Spinal cord (tissue), 10 donors: Measurements from ENCODE around the gene CXCL5. TPM values are rescaled to one million over a fixed set of nuclear protein-coding genes. Genes with fewer than 3 reads are reported as not detected.
"Not testable (repeated sequence)": the region's sequence is repeated elsewhere in the genome, so short reads cannot be mapped to it uniquely, and the experiment has no call there.

Source experiments
- DNase-seq, 6 donors: peaks; one replicate each; pipeline versions ENCODE4 v3.0.0 to v3.0.0-alpha.2; 2013 to 2015; ENCODE audit warnings: low spot score in 6 of 6, low read depth in 4 of 6
- H3K27ac ChIP-seq: one replicate; pipeline ENCODE4 v1.5.1; 2013; ENCODE audit warnings: low read depth, low read length, control low read depth
- H3K27me3 ChIP-seq: one replicate; pipeline ENCODE4 v1.6.1; 2013; ENCODE audit warnings: low read length; ENCODE audit not compliant: control insufficient read depth, insufficient read depth
- H3K36me3 ChIP-seq: one replicate; pipeline ENCODE4 v1.6.1; 2013; ENCODE audit warnings: low read length; ENCODE audit not compliant: control insufficient read depth, insufficient read depth
- H3K4me1 ChIP-seq: one replicate; pipeline ENCODE4 v1.6.1; 2013; ENCODE audit warnings: low read length; ENCODE audit not compliant: control insufficient read depth, insufficient read depth
- H3K4me3 ChIP-seq: one replicate; pipeline ENCODE4 v1.5.1; 2013; ENCODE audit warnings: low read depth, low read length, control low read depth
- H3K9me3 ChIP-seq: one replicate; pipeline ENCODE4 v1.6.1; 2013; ENCODE audit warnings: low read length; ENCODE audit not compliant: control insufficient read depth, insufficient read depth
- WGBS: methylation state at CpG from one replicate; pipeline ENCODE4 v1.1.5; 2013; ENCODE audit warnings: missing lambda C conversion rate; ENCODE audit not compliant: insufficient coverage; 5-methylcytosine and 5-hydroxymethylcytosine counted together
- polyA plus RNA-seq, 2 donors: library from polyadenylated mRNA; unstranded; fragments of 120-200 nt; gene quantifications; one replicate each; pipeline ENCODE4 v1.2.1, GENCODE V29; 2013; ENCODE audit not compliant: insufficient read length in 2 of 2
- small RNA-seq: library from RNA; depleted of rRNA; stranded (forward); fragments of <200 nt; gene quantifications from one replicate; pipeline ENCODE3, GENCODE V24; 2014; ENCODE audit warnings: low replicate concordance
- total RNA-seq, 2 donors: library from RNA; depleted of rRNA in 1 of 2; stranded (reverse); fragments of 120-200 nt in 1 of 2; fragments of >200 nt in 1 of 2; gene quantifications; one replicate each; pipeline versions ENCODE4 v1.2.3 to v1.2.4, GENCODE V29; 2013 to 2014
- donor health status: healthy.

The CXCL5 gene
- total and polyA plus RNA-seq, 4 donors = 0.33 to 1.9 (median 0.79) TPM

DNA sequence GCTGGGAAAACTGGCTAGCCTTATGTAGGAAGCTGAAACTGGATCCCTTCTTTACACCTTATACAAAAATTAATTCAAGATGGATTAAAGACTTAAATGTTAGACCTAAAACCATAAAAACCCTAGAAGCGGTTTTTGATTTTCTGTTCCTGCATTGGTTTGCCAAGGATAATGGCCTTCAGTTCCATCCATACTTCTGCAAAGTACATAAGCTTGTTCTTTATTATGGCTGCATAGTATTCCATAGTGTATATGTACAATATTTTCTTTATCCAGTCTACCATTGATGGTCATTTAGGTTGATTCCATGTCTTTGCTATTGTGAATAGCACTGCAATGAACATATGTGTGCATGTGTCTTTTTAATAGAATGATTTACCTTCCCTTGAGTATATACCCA lies 39.4 kb downstream of the CXCL5 start:
- not testable (repeated sequence) for H3K9me3 ChIP-seq, DNase-seq, H3K27me3 ChIP-seq, H3K27ac ChIP-seq, H3K4me3 ChIP-seq, H3K4me1 ChIP-seq, H3K36me3 ChIP-seq
- WGBS = no CpG with 5 or more reads among the region's 1 CpG

DNA sequence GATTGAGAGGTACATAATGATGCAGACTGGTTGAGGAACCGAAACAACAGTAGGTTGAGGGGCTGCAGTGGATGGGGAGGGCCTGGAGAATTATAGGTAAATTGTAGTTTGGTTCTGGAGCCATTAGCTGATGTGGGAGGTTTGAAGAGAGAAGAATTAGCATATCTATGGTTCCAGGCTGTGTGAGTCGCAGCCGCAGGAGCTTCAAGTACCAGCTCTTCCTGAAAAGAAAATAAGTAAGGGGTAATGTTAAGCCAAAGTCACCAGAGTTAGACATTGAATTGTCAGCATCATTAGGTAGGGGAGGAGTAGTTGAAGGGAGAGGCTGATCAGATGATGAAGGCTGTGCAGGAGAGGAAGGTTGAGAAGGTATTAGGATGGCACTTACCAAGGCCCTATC lies 46.1 kb downstream of the CXCL5 start:
- H3K36me3 ChIP-seq = no peaks in the 10 kb centered on the region
- WGBS = 83% methylated on average over 3 of the region's 3 CpGs
- no peak for DNase-seq

DNA sequence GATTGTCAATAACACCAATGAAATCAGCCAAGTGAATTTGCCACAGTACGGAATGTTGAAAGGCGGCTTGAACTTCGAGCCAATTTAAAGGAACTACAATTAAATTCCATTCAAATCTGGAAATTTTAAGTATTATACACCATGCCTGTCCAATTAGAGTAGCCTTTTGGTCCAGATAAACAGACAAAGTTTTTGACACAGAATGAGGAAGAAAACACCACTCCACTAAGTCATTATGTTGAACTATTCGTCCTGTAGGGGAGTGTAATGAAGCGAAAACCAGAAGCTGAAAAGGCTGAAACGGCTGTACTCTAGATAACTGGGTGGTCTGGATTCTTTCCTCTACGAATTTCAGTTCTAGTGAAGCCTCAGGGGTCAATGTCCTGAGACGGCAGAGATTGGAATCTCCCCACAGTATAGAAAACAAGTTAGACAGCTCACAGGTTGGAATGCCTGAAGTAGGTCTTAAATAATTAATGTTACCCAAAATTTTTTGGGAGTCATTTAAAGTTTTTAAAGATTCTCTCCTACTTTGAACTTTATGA lies 48.0 kb downstream of the CXCL5 start:
- not testable (repeated sequence) for H3K27me3 ChIP-seq, H3K9me3 ChIP-seq, H3K36me3 ChIP-seq, H3K27ac ChIP-seq, DNase-seq, H3K4me1 ChIP-seq, H3K4me3 ChIP-seq
- WGBS = 20% methylated on average over 1 of the region's 8 CpGs

More for the DNA sequence above, 46.1 kb downstream of the CXCL5 start:
- Histone ChIP-seq H3K4me1 (no peaks in the 10 kb centered on the region), H3K27ac (no peak overlapping the region), H3K27me3 (no peaks in the 10 kb centered on the region), H3K4me3 (no peak overlapping the region), H3K9me3 (peaks cover 2% of the 10 kb centered on the region)

DNA sequence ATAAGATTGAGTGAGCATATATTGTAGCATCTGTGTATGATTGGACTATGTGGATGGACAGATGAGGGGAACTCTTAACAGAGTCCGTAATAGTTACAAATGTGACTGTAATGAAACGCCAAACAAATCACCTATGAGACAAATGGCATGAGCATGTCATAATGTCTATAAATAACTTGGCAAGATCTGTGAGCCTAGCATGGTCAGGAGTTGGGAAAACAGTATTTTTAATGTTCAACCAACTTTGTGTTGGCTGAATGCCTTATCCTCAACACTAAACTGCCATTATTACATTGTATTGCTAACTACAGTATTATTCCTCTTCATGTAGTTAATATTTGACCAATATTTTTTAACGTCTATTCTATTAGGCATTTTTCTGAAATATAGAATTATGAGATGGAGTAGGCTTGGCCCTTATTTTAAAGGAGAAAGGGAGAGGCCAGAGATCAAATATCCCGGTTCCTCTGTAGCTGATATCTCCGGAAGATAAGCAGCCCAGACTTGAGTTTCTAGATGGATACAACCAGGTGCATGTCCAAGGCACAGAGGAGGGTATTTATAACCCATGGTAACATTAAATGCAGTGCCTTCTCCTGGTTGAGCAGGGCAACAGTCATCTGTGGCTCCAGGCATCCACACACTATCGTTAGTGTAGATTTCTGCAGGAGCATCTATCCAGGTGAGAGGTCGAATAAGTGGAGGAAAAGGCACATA lies 49.3 kb downstream of the CXCL5 start:
- Histone ChIP-seq H3K36me3 (no peaks in the 10 kb centered on the region), H3K27ac (no peak overlapping the region), H3K4me3 (no peak overlapping the region), H3K27me3 (peaks cover 13% of the 10 kb centered on the region), H3K4me1 (no peaks in the 10 kb centered on the region), H3K9me3 (no peaks in the 10 kb centered on the region)
- WGBS = 100% methylated on average over 3 of the region's 7 CpGs
- no peak for DNase-seq

DNA sequence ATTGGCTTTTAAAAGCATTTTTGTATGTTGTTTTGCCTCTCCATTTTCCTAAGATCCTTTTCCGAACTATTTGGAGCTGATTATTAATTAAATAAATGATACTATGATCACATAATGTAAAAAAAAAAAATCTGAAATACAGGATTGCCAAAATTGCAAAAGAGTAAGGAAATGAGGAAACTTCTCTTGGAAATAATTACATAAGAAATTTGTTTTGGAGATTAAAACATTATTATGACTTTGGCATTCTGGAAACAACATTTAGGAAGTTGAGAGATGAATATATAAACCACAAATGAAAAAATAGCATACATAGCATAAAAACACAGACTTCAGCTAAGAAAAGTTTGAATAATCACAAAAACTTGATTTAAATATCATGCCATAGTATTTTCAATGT lies 50.2 kb downstream of the CXCL5 start:
- H3K4me1 ChIP-seq = no peaks in the 10 kb centered on the region
- no peak overlapping the region for H3K4me3 ChIP-seq
- H3K27me3 ChIP-seq = peaks cover 21% of the 10 kb centered on the region
- WGBS = no CpG with 5 or more reads among the region's 1 CpG
- H3K36me3 ChIP-seq = no peaks in the 10 kb centered on the region
- no peaks in the 10 kb centered on the region for H3K9me3 ChIP-seq
- DNase-seq = no peak
- no peak overlapping the region for H3K27ac ChIP-seq

DNA sequence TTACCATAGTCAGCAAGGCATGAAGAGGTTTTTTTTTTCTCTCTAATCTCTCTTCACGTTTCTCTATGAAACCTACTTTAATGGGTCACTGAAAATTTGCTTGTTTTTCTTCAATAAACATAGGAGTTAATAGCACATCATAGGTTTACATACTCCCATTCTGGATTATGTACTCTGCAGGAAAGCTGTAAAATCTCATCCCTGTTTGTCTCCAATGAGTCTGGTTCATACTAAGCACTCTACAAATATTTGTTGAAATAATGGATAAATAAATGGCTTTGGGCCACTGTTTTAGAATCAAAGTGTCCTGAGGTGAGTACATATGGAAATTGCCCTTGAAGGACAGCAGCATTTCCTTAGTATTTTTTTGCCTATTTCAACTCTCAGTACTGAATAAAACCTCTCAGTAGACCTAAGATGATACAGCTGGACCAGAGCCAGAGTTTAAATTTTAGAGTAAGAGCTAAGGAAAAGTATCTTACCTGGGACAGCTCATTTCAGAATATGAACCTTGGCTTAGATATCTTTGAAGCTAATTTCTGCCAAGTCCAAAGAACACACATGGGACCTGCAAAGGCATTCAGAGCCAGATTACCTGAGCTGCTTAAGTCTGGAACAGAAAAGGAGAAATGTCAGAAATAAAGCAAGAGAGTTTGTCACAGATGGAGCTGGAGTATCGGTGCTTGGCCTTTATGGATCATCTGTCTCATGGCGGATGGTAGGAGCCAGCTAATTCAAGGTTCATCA lies 51.1 kb downstream of the CXCL5 start:
- H3K4me3 ChIP-seq = no peak overlapping the region
- no peak overlapping the region for H3K27ac ChIP-seq
- no peaks in the 10 kb centered on the region for H3K36me3 ChIP-seq
- peak in 1 of 6 donors; percentile 24 for DNase-seq
- H3K9me3 ChIP-seq = no peaks in the 10 kb centered on the region
- no peaks in the 10 kb centered on the region for H3K4me1 ChIP-seq
- H3K27me3 ChIP-seq = peaks cover 26% of the 10 kb centered on the region
- WGBS = 100% methylated on average over 2 of the region's 3 CpGs

DNA sequence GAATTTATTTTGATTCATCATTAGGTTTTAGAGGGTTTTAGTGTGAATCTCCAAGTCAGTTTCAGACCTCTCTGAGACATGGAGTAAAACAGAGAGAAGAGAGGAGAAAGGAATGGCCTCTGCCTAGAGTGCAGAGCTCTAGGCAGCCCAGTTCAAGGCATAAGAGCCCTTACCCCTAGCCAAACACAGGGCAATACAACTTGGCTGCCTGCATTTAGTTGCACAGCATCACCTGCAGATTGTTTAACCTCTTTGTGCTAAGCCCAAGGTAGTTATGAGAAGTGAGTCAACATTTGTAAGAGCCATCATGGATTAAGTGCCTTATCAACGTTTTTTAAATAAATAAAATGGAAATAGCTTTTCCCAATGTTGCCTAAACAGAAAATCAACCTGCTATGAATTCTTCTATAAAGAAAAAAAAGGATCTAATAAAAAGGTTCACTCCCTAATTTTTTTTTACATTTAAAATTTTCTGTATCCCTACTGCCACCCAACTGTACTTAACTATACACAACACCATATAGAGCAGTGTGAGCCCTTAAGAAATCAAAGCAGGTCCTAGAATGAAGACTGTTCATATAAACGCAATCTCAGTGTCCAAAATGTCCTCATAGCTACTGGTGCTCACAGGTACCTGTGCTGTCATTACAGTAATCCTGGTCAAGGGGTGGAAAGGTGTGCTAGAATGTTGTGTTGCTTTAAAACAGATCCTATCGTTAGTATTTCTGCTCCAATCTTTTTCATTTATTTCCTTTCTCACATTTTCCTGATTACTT lies 52.6 kb downstream of the CXCL5 start:
- no CpG with 5 or more reads among the region's 3 CpGs for WGBS

More for the DNA sequence above, 52.6 kb downstream of the CXCL5 start:
- no peaks in the 10 kb centered on the region for H3K9me3 ChIP-seq
- no peak overlapping the region for H3K27ac ChIP-seq
- no peak for DNase-seq
- no peak overlapping the region for H3K4me3 ChIP-seq
- peaks cover 26% of the 10 kb centered on the region for H3K27me3 ChIP-seq
- no peaks in the 10 kb centered on the region for H3K4me1 ChIP-seq
- H3K36me3 ChIP-seq = no peaks in the 10 kb centered on the region

Small RNA genes within 50 kb of the gene (small RNA-seq; reads per million reads assigned to genes)
- not detected for gene RN7SL218P

Other genes starting within 250 kb of the CXCL5 start
- 1 to 10 TPM in 1 of 2 donors, under 1 TPM in 1; 0.79 to 2.9 TPM for gene CXCL6, start 162.0 kb downstream of the CXCL5 start, total RNA-seq
- 1 to 10 TPM; 1.4 to 1.5 TPM for gene CXCL6, start 162.0 kb downstream of the CXCL5 start, polyA plus RNA-seq
- 1 to 10 TPM in 1 of 2 donors, under 1 TPM in 1; 0.89 to 4.2 TPM for gene PF4V1, start 145.4 kb downstream of the CXCL5 start, total RNA-seq
- gene PF4V1, start 145.4 kb downstream of the CXCL5 start, polyA plus RNA-seq = 1 to 10 TPM in 1 of 2 donors, not detected in 1; 1.3 TPM
- gene CXCL1, start 129.3 kb downstream of the CXCL5 start, total RNA-seq = 1 to 10 TPM; 1.9 to 4.8 TPM
- 1 to 10 TPM; 1.2 to 1.4 TPM for gene CXCL1, start 129.3 kb downstream of the CXCL5 start, polyA plus RNA-seq
- 1 to 10 TPM; 1.8 to 2.1 TPM for gene PF4, start 16.6 kb downstream of the CXCL5 start, total RNA-seq
- 1 to 10 TPM; 1.1 to 2.3 TPM for gene PF4, start 16.6 kb downstream of the CXCL5 start, polyA plus RNA-seq
- gene PPBP, start 10.5 kb downstream of the CXCL5 start, total RNA-seq = 10 to 100 TPM in 1 of 2 donors, 1 to 10 TPM in 1; 8.6 to 17.8 TPM
- gene PPBP, start 10.5 kb downstream of the CXCL5 start, polyA plus RNA-seq = 1 to 10 TPM; 2.6 to 3.9 TPM
- gene CXCL3, start 40.0 kb upstream of the CXCL5 start, total RNA-seq = 1 to 10 TPM in 1 of 2 donors, under 1 TPM in 1; 0.50 to 1.7 TPM
- gene CXCL3, start 40.0 kb upstream of the CXCL5 start, polyA plus RNA-seq = 1 to 10 TPM; 1.7 to 2.2 TPM
- gene CXCL2, start 100.5 kb upstream of the CXCL5 start, total RNA-seq = 1 to 10 TPM; 2.0 to 6.9 TPM
- gene CXCL2, start 100.5 kb upstream of the CXCL5 start, polyA plus RNA-seq = 1 to 10 TPM; 2.8 to 3.0 TPM
- gene MTHFD2L, start 159.4 kb upstream of the CXCL5 start, total RNA-seq = 10 to 100 TPM; 27.2 to 48.1 TPM
- gene MTHFD2L, start 159.4 kb upstream of the CXCL5 start, polyA plus RNA-seq = 10 to 100 TPM; 34.4 to 42.1 TPM